AG04450 (cell line): ENCODE measurements around the gene OSTF1. TPM values are rescaled to one million over a fixed set of nuclear protein-coding genes. Genes with fewer than 3 reads are reported as not detected.

Experiments used
- CTCF ChIA-PET: fragments of 300-600, 350-600 bp; formaldehyde crosslinking; extraction: SDS; loops from one replicate; lab custom pipeline; 2022; ENCODE audit warnings: antibody characterized with exemption, inconsistent platforms; lab: Charles Lee
- POLR2A ChIA-PET: fragments of 350-600 bp; formaldehyde crosslinking; extraction: SDS; loops from one replicate; lab custom pipeline; 2021; ENCODE audit warnings: antibody characterized with exemption, inconsistent platforms; lab: Yijun Ruan, JAX
- DNase-seq: peaks from one replicate; pipeline ENCODE4 v3.0.0-alpha.2; 2011; ENCODE audit warnings: low read depth, low spot score
- H3K27ac ChIP-seq: one replicate; pipeline ENCODE4 v1.5.1; 2012; ENCODE audit warnings: low read depth, low read length, control low read depth
- H3K27me3 ChIP-seq: one replicate; pipeline ENCODE4 v1.6.0; 2012; ENCODE audit warnings: low read length; ENCODE audit not compliant: control insufficient read depth, insufficient read depth
- H3K4me3 ChIP-seq: 2 replicates; pipeline ENCODE4 v1.5.1; 2011; ENCODE audit warnings: mild to moderate bottlenecking, low read depth, low read length, control low read depth
- H3K9me3 ChIP-seq: 2 replicates; pipeline ENCODE4 v1.5.1; 2012; ENCODE audit warnings: low read length; ENCODE audit not compliant: control insufficient read depth, insufficient read depth
- polyA plus RNA-seq: library from polyadenylated mRNA; depleted of rRNA; stranded (reverse); fragments of >200 nt; gene quantifications from 2 replicates; pipeline ENCODE4 v1.2.3, GENCODE V29; 2011
- TF ChIP-seq, protein P1 (sequence below): IDR thresholded peaks from 2 replicates; pipeline ENCODE4 v1.5.1; 2011; ENCODE audit warnings: low read depth, low read length, control low read depth, inconsistent platforms

OSTF1 gene
- polyA plus RNA-seq, 1 experiment, result 22.7 TPM

DNA sequence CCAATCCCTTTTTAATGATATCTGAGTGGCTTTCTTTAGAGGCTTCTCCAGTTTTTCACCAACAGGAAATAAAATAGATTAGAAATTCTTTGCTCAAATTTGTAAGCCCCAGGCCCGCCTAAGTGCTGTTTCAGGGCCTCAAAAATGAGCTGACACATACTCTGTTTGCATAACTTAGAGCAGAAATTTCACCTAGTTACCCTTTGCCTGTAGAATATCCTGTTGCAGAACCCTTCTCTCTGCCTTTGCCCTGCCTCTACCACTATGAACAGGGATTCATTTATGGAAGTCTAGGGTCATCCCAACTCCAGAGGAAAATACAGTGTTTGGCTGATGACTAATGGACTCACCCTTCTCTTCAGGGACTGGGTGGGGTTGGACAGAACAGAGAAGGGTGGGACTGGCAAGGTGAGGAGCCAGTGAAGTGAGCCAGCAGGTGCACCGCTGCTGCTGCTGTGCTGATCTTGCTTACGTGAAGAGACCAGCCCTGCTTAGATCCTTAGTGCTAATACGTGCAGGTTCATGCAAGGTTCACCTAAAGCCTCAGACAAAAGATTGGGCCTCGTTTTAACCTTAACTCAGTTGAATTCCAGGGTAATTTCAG lies 22.8 kb downstream of the OSTF1 start:
- POLR2A ChIA-PET, result interaction anchor here (0.7 kb wide), 1 partner anchor 16 kb away, joined by 3 read pairs; no protein-coding TSS in a partner anchor
- Histone ChIP-seq H3K4me3 (no peak overlapping the region), H3K27ac (no peak overlapping the region), H3K27me3 (no peaks in the 10 kb centered on the region), H3K9me3 (no peaks in the 10 kb centered on the region)
- TF ChIP-seq, protein P1, sequence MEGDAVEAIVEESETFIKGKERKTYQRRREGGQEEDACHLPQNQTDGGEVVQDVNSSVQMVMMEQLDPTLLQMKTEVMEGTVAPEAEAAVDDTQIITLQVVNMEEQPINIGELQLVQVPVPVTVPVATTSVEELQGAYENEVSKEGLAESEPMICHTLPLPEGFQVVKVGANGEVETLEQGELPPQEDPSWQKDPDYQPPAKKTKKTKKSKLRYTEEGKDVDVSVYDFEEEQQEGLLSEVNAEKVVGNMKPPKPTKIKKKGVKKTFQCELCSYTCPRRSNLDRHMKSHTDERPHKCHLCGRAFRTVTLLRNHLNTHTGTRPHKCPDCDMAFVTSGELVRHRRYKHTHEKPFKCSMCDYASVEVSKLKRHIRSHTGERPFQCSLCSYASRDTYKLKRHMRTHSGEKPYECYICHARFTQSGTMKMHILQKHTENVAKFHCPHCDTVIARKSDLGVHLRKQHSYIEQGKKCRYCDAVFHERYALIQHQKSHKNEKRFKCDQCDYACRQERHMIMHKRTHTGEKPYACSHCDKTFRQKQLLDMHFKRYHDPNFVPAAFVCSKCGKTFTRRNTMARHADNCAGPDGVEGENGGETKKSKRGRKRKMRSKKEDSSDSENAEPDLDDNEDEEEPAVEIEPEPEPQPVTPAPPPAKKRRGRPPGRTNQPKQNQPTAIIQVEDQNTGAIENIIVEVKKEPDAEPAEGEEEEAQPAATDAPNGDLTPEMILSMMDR, result no peak
- CTCF ChIA-PET, result no interaction called here
- DNase-seq, result no peak

DNA sequence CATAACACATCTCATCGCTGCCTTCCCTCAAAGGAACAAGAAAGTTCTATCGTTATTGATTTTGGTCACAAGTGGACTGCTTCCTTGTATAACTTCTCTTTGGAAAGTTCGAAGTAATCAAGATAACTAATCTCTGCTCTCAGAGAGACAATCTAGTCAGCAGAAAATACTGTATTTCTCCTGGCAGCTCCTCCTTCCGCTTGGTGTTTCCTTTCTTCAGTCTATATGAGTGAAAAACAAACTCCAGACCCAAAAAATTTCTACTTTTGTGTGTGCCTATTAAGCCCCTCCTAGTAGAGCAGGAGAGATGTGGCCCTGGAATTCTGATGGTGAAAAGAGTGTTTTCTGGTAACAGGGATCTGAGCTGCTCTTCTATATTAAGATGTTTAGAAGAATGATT lies 24.5 kb downstream of the OSTF1 start:
- Histone ChIP-seq H3K27me3 (no peaks in the 10 kb centered on the region), H3K9me3 (no peaks in the 10 kb centered on the region), H3K27ac (no peak overlapping the region), H3K4me3 (no peak overlapping the region)
- ChIA-PET CTCF (no interaction called here), POLR2A (no interaction called here)
- TF ChIP-seq, protein P1, result no peak
- no peak for DNase-seq

DNA sequence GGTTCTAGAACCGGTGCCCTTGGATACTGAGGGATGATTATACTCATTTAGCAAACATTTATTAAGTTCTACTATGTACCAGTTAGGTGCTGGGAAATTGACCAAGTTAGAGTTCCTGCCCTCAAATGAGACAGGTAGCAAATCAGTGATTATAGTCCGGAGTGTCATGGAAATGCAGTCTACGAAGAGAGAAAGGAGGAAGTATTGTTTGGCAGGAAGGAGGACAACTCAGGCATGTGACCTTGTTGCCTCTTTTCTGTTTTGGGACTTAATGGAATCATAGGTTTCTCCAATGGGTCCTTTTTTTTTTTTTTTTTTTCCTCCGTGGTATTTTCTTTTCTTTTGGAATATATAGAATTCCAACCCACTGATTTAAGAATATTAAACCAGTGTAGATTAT lies 28.0 kb downstream of the OSTF1 start:
- H3K4me3 ChIP-seq, result no peak overlapping the region
- H3K9me3 ChIP-seq, result no peaks in the 10 kb centered on the region
- TF ChIP-seq, protein P1, result no peak
- POLR2A ChIA-PET, result no interaction called here
- no peaks in the 10 kb centered on the region for H3K27me3 ChIP-seq
- no peak for DNase-seq
- CTCF ChIA-PET, result no interaction called here
- H3K27ac ChIP-seq, result no peak overlapping the region

DNA sequence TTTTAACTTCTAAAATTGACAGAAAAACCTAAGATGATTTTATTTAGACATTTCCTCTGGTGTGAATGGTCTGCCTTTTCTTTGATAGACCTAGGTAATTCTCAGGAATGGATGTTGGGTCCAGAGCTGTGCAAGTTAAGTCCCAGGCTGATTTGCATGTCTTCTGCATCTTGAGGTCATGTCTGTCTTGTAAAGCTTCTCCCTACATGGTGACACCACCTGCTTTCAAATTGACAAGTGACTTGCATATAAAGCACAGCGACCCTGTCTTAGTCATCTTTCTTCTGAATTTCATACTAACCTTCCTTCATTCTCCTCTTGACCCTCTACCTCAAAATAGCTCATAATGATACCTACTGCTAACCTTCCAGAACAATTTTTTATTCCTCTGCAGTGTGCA lies 29.2 kb downstream of the OSTF1 start:
- ChIA-PET POLR2A (no interaction called here), CTCF (no interaction called here)
- no peaks in the 10 kb centered on the region for H3K27me3 ChIP-seq
- H3K4me3 ChIP-seq, result no peak overlapping the region
- H3K9me3 ChIP-seq, result no peaks in the 10 kb centered on the region
- TF ChIP-seq, protein P1, result no peak
- no peak overlapping the region for H3K27ac ChIP-seq
- no peak for DNase-seq

DNA sequence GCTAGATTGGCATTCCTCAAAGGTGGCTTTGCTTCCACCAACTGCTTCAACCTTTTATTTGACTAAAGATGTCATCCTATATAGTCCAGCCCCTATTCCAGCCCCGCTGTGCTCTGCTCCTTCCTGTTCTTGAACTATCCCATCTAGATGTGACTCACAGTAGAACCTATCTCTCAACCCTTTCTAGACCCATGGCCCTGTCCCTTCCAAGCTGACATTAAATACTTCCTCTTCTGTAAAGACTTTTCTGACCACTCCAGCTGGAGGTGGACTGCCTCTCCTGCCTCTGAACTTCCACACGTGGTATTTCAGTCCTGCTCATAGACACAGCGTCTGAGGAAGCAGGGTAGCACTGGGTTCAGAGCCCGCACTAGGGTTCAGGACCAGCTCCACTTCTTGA lies 32.4 kb downstream of the OSTF1 start:
- CTCF ChIA-PET, result no interaction called here

More for the DNA sequence above, 32.4 kb downstream of the OSTF1 start:
- no peaks in the 10 kb centered on the region for H3K27me3 ChIP-seq
- TF ChIP-seq, protein P1, result no peak
- DNase-seq, result no peak
- no peak overlapping the region for H3K4me3 ChIP-seq
- POLR2A ChIA-PET, result no interaction called here
- H3K27ac ChIP-seq, result no peak overlapping the region
- H3K9me3 ChIP-seq, result no peaks in the 10 kb centered on the region
